HG02759 (cell line): ENCODE measurements around the gene MVD.
A peak's percentile ranks its signal among the peaks of the same experiment; 100 is the strongest.

Source experiments
- ATAC-seq: cut with Tn5 transposase; IDR thresholded peaks from one replicate; pipeline ENCODE4 v1.9.1; 2021; ENCODE audit warnings: mild to moderate bottlenecking, moderate library complexity; ENCODE audit not compliant: unreplicated experiment

Gene MVD

GRCh38 chr16:88642881-88643643, 19.8 kb downstream of the MVD start:
- ATAC-seq: no peak

- ATAC-seq: no peak
Measured at GRCh38 chr16:88640498-88641247, 22.2 kb downstream of the MVD start.

- ATAC-seq: no peak
Measured at GRCh38 chr16:88640039-88640495, 22.8 kb downstream of the MVD start.

- ATAC-seq: no peak
Measured at GRCh38 chr16:88639231-88640038, 23.5 kb downstream of the MVD start.

- no peak for ATAC-seq
Measured at GRCh38 chr16:88638323-88639230, 24.3 kb downstream of the MVD start, which contains the start of gene IL17C. IL17C (plus strand) TSS chr16:88638572; CDS start chr16:88638642, 70 bp downstream.

- no peak for ATAC-seq
Measured at GRCh38 chr16:88636488-88637265, 26.2 kb downstream of the MVD start.

GRCh38 chr16:88635671-88636319, 27.1 kb downstream of the MVD start:
- no peak for ATAC-seq

- ATAC-seq: no peak
Measured at GRCh38 chr16:88634994-88635670, 27.8 kb downstream of the MVD start.

GRCh38 chr16:88634141-88634993, 28.5 kb downstream of the MVD start:
- peak; percentile 62 for ATAC-seq

GRCh38 chr16:88633684-88634140, 29.2 kb downstream of the MVD start:
- ATAC-seq: peak; percentile 36

- ATAC-seq: no peak
Measured at GRCh38 chr16:88632587-88632930, 30.3 kb downstream of the MVD start.

- ATAC-seq: no peak
Measured at GRCh38 chr16:88631920-88632586, 30.8 kb downstream of the MVD start.

GRCh38 chr16:88631384-88631783, 31.5 kb downstream of the MVD start:
- ATAC-seq: no peak

- no peak for ATAC-seq
Measured at GRCh38 chr16:88630941-88631340, 31.9 kb downstream of the MVD start.

- ATAC-seq: no peak
Measured at GRCh38 chr16:88630433-88630832, 32.5 kb downstream of the MVD start.

GRCh38 chr16:88629835-88630234, 33.1 kb downstream of the MVD start:
- ATAC-seq: no peak

GRCh38 chr16:88628512-88628974, 34.3 kb downstream of the MVD start:
- ATAC-seq: no peak
